SIG-M5 treated with dmso at 0.1 percent for 504 hours (cell line): Measurements from ENCODE around the gene RPUSD2.

Source experiments
- DNase-seq: peaks from one replicate; lab custom pipeline; 2025; ENCODE audit not compliant: unreplicated experiment; lab: John Stamatoyannopoulos, UW

Gene RPUSD2

GRCh38 chr15:40618023-40618422 is 48.9 kb downstream of the RPUSD2 start:
- peak; percentile 34 for DNase-seq

- no peak for DNase-seq
These were observed 49.8 kb downstream of the RPUSD2 start for GRCh38 chr15:40618906-40619305.

- no peak for DNase-seq
These were observed 54.3 kb downstream of the RPUSD2 start for GRCh38 chr15:40623361-40623760.
